HG03521 (cell line): Measurements from ENCODE around the gene USF1.
"Not testable (repeated sequence)": the region's sequence is repeated elsewhere in the genome, so short reads cannot be mapped to it uniquely, and the experiment has no call there.

Source experiments
- ATAC-seq: cut with Tn5 transposase; IDR thresholded peaks from one replicate; pipeline ENCODE4 v1.9.1; 2021; ENCODE audit warnings: mild to moderate bottlenecking, moderate library complexity; ENCODE audit not compliant: unreplicated experiment

Gene USF1

GRCh38 chr1:161048949-161049722, 3.4 kb upstream of the USF1 start:
- no peak for ATAC-seq

DNA sequence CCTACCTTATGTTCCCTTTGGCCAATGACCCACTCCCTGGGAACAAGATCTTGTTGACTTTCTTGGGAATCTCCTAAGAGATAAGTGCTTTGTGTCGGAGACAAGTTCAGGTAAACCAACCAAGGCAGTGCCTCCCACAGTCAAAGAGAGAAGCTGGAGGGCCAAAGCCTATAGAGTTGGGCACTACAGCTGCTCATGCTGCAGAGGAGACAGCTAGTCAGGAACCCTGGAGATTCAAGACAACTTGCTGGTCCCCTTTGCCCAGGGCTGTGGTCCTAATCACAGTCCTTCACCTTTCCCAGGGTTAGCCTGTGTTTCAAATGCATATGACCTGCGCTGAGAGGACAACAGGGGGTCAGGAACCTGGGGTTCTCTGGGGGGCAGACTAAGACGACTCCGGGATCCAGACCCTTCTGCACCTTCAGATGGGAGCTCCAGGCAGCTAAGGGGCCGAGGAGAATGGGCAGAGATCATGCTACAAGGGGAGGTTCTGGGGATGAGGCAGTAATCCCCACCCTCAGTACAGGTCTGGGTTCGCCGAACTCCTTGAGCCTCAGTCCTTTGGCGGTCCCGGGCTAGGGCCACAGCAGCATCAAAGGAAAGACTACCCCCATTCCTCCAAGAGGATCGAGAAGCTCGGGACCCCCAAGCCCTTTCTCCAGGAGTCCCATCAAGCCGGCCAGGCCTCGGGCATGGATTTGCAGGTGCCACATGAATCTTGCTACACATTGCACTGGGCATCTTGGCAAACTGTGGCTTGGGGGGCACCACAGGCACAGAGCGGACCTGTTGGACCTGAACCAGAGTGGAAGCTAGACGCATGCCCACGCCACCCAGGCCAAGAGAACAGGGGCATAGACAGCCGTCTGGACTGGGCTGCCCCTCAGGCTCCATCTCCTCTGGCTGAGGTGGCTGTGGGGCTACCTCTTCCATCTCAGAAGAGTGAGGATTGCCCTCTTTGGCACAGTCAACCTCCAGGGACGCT, 2.0 kb upstream of the USF1 start:
- no peak for ATAC-seq

GRCh38 chr1:161046605-161047228, 940 bp upstream of the USF1 start:
- ATAC-seq = no peak

GRCh38 chr1:161044908-161045735, 655 bp downstream of the USF1 start:
- peak; percentile 42 for ATAC-seq

- ATAC-seq = no peak
These were observed 1.3 kb downstream of the USF1 start for GRCh38 chr1:161044535-161044907.

GRCh38 chr1:161039546-161039945, 6.2 kb downstream of the USF1 start:
- ATAC-seq = no peak

- no peak for ATAC-seq
These were observed 6.6 kb downstream of the USF1 start for GRCh38 chr1:161039154-161039545.

DNA sequence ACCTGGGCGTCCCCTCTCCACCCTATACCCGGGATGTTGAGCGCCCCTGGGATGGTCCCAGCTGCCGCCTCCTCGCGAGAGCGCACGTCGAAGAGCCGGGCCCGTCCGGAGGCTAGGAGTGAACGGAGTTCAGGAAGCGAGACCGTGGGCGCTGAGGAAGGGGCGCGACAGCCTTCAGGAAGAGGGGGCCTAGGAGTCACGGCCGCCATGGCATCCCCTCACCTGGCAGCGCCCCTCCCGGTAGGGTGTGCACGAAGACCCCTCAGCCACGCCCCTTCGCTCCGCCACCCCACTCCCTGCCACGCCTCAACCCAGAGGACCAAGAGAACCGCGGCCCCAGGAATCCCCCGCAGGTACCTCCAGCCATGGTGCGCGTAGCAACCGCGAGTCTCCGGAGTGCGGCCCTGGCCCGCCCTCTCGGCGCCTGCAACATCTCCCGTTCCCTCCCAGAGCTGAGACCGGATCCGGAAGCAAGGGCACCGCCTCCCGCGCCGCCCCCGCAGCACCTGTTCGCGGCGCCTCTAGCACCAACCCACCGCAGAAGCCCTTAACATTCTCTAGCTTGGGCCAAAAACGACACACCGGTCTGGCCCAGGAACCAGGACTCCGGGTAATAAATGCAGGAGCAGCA, 7.1 kb downstream of the USF1 start, which contains the start of gene TSTD1:
TSS of gene TSTD1 (minus strand) at position 442 of the 631 bp plus-strand sequence. CDS start at position 367, 75 bp downstream.
- peak; percentile 80 for ATAC-seq

DNA sequence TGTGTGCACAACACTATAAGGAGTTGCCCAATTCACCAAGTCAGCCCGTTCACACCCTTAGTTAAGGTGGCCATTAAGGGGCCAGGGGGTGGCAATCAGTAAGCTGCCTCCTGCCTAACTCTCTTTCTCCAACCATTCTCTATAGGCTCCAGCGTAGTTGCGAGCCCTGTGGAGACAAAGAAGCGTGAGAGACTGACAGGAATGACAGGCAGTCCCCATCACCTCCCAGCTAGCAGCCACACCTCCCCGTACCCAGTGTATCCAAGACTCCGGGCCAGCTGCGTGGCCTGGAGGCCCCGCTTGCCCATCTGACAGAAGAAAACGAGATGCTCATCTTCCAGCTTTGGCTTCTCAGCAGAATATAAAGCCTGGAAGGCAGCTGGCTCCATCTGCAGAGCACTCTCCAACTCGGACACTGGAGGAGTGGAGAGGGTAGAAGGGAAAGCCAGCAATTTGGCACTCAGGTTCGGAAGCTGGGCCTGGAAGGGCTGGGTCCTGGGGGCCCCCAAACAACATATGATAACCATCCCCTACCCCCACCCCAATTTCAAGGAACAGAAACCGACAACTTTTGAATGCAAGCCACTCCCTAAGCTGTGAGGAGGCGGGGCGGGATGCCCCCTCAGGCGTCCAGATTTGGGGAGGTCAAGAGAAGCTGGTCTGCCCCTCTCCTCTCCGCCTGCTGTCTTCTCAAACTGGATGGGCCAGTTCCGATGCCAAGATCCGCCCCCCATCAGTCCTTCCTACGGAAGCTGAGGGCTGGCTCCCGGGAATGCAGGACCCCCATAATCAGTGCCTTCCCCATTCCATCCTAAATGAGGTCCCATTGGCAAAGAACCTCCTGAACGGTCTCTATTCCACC, 7.9 kb downstream of the USF1 start:
- ATAC-seq = no peak

GRCh38 chr1:161033751-161034150, 12.0 kb downstream of the USF1 start:
- ATAC-seq = no peak

DNA sequence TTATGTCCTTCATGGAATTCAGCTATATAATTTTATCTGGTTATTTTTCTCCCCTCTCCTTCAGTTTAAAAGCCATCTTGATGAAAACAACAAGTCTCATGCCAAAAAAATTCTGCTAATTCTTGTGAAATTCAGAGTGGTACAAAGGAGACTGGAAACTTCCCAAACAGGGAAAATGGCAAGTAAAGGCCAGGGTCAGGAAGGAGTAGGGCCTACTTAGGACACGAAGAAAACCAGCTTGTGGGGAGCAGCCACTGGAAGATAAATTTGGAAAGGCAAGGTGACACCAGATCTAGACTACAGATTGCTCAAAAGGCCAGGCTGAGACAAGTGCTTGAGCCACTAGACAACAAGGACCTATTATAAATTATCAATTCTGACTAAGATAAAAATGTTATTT, 13.4 kb downstream of the USF1 start:
- ATAC-seq = no peak

- ATAC-seq = no peak
These were observed 13.9 kb downstream of the USF1 start for GRCh38 chr1:161031874-161032273.

- ATAC-seq = not testable (repeated sequence)
These were observed 16.3 kb downstream of the USF1 start for GRCh38 chr1:161029466-161029865.

GRCh38 chr1:161026954-161027353, 18.8 kb downstream of the USF1 start:
- ATAC-seq = not testable (repeated sequence)

GRCh38 chr1:161022432-161022831, 23.3 kb downstream of the USF1 start:
- not testable (repeated sequence) for ATAC-seq

- ATAC-seq = no peak
These were observed 23.8 kb downstream of the USF1 start for GRCh38 chr1:161021970-161022353.

DNA sequence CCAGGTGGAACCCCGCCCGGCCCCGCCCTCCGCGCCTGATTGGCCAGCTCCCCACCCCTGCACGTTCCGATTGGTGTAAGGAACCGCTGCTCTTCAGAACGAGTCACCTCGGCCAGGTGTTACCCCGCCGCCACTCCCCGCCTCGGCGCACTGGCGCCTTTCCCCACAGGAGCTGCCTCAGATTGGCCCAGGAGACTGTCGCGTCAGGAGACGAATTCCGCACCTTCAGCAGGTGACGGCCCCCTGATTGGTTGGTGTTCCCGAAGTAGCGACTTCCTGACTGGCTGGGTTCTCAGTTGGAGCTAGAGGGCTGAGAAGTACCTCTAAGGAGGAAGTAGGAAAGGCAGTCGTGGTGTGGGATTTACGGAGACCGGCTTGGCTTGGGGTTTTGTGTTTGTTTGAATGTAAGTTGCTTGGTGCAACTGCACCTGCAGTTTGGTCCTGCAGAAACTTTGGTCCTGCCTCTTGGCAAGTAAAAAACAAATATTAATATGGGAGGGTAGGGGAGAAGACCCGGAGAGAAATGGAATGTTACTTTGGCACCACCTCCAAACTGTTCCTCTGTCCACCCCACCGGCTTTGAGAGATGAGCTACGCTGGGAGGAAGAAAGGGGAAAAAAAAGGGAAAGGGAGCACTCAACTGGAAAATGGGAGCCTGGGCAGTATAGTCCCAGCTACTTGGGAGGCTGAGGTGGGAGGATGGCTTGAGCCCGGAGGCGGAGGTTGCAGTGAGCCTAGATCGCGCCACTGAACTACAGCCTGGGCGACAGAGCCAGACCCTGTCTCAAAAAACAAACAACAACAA, 24.4 kb downstream of the USF1 start:
- ATAC-seq = peak; percentile 85

DNA sequence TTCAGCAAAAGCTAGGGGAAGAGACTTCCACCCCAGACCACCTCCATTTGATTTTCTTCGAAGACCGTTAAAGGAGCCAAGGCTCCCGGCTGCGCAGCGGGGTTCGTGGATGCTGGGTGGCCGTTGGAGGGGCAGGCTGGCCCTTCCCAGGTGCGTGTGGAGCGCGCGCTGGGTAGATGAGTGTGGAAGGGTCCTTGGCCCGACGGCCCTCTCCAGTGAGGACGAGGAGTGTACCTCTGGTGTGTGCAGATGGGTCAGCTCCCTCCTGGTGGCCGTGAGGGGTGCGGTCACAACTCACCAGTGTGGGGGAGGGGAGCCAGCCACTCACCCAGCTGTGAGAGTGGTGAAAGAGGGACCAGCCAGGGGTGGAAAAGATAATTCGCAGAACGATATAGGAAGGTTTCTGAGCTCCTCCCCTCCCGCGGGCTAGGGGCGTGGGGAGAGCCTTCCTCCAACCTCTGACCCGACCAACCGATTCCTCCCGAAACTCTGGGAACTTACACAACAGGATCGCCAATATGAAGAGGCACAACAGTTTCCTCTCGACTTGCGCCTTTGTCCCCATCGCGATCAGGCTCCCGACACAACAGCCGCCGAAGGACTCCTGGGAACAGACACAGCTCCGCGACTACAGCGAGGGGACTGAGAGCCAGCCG, 25.1 kb downstream of the USF1 start, which contains the start of gene F11R:
TSS of gene F11R (minus strand) at position 644 of the 656 bp plus-strand sequence. CDS start at position 565, 79 bp downstream.
- ATAC-seq = peak; percentile 21
